ENCODE data around the gene PKP2.

Gene PKP2

DNA sequence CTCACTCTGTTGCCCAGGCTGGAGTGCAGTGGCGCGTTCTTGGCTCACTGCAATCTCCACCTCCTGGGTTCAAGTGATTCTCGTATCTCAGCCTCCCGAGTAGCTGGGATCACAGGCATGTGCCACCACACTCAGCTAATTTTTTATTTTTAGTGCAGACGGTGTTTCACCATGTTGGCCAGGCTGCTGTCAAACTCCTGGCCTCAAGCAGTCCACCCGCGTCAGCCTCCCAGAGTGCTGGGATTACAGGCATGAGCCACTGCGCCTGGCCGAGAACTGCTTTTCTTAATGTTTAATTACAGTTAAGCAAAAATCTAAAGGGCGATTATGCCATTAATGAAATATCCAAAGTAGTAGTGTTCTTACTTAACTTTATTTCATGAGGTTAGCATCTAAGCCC lies 154.4 kb downstream of the PKP2 start:
- DNase-seq, result no peak

All from stimulated activated naive CD4-positive, alpha-beta T cell treated with Interleukin-2 at 50 U/mL for 16 hours (primary cell).